Gastroesophageal sphincter (tissue), 3 donors: ENCODE data around the gene TBCK.

Source experiments
- POLR2A ChIP-seq, 2 donors: fragments of 450-650 bp; IDR thresholded peaks; one replicate each; pipeline ENCODE4 v1.6.1; 2017; ENCODE audit warnings: antibody characterized with exemption in 2 of 2, mild to moderate bottlenecking in 2 of 2, moderate library complexity in 1 of 2
- POLR2AphosphoS5 ChIP-seq: sonication (generic); formaldehyde crosslinking; IDR thresholded peaks from one replicate; pipeline ENCODE4 v1.6.1; 2017; ENCODE audit warnings: antibody characterized with exemption
- TF ChIP-seq, protein P1 (sequence below), 4 experiments: fragments of 200-600 bp in 2 of 4; fragments of 450-650 bp in 2 of 4; sonication (generic) in 1 of 4; IDR thresholded peaks; one replicate each; pipeline ENCODE4 v1.5.1; 2017 to 2019; ENCODE audit warnings: antibody characterized with exemption in 4 of 4, mild to moderate bottlenecking in 2 of 4, moderate library complexity in 2 of 4

DNA sequence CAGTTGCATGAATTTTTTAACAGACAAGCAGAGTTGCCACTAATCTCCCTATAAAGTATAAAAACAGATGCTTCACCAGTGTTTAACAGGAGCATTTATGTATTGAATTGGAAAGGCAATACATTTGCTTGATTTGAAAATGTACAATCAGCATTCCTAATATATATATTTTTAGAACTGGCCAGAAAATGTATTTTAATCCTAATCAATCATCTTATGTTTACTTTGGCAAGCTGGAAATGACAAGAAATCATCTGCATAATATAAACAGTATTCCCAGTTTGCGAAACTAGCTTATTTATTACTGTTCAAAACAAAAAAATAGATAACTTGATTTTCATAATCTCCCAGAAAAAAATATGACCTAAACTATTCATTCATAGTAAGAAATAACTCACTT lies 123.9 kb downstream of the TBCK start:
- TF ChIP-seq, protein P1, sequence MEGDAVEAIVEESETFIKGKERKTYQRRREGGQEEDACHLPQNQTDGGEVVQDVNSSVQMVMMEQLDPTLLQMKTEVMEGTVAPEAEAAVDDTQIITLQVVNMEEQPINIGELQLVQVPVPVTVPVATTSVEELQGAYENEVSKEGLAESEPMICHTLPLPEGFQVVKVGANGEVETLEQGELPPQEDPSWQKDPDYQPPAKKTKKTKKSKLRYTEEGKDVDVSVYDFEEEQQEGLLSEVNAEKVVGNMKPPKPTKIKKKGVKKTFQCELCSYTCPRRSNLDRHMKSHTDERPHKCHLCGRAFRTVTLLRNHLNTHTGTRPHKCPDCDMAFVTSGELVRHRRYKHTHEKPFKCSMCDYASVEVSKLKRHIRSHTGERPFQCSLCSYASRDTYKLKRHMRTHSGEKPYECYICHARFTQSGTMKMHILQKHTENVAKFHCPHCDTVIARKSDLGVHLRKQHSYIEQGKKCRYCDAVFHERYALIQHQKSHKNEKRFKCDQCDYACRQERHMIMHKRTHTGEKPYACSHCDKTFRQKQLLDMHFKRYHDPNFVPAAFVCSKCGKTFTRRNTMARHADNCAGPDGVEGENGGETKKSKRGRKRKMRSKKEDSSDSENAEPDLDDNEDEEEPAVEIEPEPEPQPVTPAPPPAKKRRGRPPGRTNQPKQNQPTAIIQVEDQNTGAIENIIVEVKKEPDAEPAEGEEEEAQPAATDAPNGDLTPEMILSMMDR (IDR thresholded peaks at IDR 0.05) = no peak
- TF ChIP-seq POLR2A (IDR thresholded peaks at IDR 0.05) = no peak
- no peak for TF ChIP-seq POLR2AphosphoS5
